Measurements from ENCODE around the gene MTHFD2L. TPM values are rescaled to one million over a fixed set of nuclear protein-coding genes. Genes with fewer than 3 reads are reported as not detected.

MTHFD2L gene
- total RNA-seq, 1 donor from 2014 or later, result 14.1 TPM

DNA sequence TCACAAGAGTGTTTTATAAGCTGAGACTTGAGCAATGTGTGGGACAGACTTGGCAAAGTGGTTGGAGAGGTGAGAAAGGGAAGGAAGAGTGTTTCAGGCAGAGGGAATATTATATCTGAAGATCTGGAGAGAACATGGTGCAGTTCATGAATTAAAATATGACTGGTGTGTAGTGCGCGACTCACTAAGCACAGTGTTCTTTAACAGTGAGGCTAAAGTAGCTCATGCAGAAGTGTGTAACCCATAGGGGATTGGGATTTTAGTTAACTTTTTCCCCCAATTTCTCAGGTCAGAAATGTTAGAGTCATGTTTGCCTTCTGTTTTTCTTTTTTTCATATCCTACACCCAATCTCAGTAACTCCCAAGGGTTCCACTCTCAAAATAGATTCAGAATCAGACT is 9.7 kb downstream of the MTHFD2L start:
- intact Hi-C loops (cut with DNase I), result no loop called here
- TF ChIP-seq, protein P1, sequence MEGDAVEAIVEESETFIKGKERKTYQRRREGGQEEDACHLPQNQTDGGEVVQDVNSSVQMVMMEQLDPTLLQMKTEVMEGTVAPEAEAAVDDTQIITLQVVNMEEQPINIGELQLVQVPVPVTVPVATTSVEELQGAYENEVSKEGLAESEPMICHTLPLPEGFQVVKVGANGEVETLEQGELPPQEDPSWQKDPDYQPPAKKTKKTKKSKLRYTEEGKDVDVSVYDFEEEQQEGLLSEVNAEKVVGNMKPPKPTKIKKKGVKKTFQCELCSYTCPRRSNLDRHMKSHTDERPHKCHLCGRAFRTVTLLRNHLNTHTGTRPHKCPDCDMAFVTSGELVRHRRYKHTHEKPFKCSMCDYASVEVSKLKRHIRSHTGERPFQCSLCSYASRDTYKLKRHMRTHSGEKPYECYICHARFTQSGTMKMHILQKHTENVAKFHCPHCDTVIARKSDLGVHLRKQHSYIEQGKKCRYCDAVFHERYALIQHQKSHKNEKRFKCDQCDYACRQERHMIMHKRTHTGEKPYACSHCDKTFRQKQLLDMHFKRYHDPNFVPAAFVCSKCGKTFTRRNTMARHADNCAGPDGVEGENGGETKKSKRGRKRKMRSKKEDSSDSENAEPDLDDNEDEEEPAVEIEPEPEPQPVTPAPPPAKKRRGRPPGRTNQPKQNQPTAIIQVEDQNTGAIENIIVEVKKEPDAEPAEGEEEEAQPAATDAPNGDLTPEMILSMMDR (IDR thresholded peaks at IDR 0.05), result no peak
- Histone ChIP-seq H3K36me3 (no peaks in the 10 kb centered on the region), H3K4me3 (no peak overlapping the region), H3K4me1 (no peaks in the 10 kb centered on the region), H3K27ac (no peak overlapping the region), H3K27me3 (no peaks in the 10 kb centered on the region), H3K9me3 (no peaks in the 10 kb centered on the region)
- ATAC-seq, result no peak
- DNase-seq, result no peak

DNA sequence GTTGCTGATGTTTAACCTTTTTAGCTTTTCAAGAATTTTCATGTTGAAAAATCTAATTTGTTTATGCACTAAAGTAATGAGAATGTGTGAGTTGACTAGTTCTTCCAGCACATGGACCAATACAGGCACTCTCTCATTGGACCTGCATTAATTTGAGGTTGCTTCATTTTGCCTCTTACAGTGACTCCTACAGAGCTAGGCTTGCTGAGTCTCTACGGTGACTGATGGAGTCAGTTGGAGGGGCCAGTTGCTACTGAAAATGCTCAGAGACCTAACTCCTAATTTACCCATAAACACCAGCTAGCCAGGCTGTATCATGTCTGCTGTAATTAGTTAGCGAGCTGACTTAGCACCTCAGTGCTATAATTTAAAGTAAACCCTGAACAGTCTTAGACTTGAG is 10.9 kb downstream of the MTHFD2L start:
- TF ChIP-seq, protein P1 (IDR thresholded peaks at IDR 0.05), result no peak
- DNase-seq, result no peak

DNA sequence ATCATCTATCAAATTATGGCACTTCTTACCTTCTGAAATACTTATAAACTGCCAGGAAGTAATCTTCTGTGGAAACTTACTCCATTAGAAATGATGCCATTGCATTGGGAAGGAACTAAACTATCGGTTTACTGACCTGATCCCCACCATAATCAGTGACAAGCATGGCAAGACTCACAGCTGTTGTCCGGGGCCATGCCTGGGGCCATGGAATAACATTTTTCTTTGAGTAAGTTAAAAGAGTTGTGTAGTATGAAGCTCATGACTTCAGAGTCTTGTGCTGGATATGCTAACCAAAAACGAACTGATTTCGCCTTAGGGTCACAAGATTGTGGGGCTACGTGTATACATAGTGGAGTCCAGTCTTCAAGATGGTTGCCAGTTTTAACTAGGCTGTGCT is 15.4 kb downstream of the MTHFD2L start:
- ATAC-seq (no peak), DNase-seq (no peak)
- Histone ChIP-seq H3K27ac (no peak overlapping the region), H3K4me1 (no peaks in the 10 kb centered on the region), H3K9me3 (no peaks in the 10 kb centered on the region), H3K27me3 (no peaks in the 10 kb centered on the region), H3K4me3 (no peak overlapping the region), H3K36me3 (no peaks in the 10 kb centered on the region)
- TF ChIP-seq, protein P1 (IDR thresholded peaks at IDR 0.05), result no peak
- intact Hi-C loops (cut with DNase I), result no loop called here

More for the DNA sequence above, 10.9 kb downstream of the MTHFD2L start:
- Histone ChIP-seq H3K27me3 (no peaks in the 10 kb centered on the region), H3K4me3 (no peak overlapping the region), H3K27ac (no peak overlapping the region), H3K9me3 (no peaks in the 10 kb centered on the region), H3K4me1 (no peaks in the 10 kb centered on the region), H3K36me3 (no peaks in the 10 kb centered on the region)
- no peak for ATAC-seq
- intact Hi-C loops (cut with DNase I), result no loop called here

DNA sequence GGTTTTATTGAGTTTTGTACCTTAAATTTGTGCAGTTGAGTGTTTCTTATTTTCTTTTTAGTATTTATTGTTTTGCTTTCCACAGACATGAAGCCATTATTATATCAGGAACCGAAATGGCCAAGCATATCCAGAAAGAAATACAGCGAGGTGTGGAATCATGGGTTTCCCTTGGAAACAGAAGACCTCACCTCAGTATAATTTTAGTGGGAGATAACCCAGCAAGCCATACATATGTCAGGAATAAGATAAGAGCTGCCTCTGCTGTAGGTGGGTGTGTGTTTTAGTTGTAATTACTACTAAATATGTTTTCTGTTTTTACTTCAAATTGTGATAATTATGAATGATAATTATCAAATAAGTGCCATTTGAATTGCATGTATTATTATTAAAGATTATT is 16.5 kb downstream of the MTHFD2L start:
- DNase-seq (no peak), ATAC-seq (no peak)
- Histone ChIP-seq H3K4me1 (no peaks in the 10 kb centered on the region), H3K4me3 (no peak overlapping the region), H3K36me3 (no peaks in the 10 kb centered on the region), H3K9me3 (no peaks in the 10 kb centered on the region), H3K27ac (no peak overlapping the region), H3K27me3 (no peaks in the 10 kb centered on the region)
- TF ChIP-seq, protein P1 (IDR thresholded peaks at IDR 0.05), result no peak
- intact Hi-C loops (cut with DNase I), result no loop called here

DNA sequence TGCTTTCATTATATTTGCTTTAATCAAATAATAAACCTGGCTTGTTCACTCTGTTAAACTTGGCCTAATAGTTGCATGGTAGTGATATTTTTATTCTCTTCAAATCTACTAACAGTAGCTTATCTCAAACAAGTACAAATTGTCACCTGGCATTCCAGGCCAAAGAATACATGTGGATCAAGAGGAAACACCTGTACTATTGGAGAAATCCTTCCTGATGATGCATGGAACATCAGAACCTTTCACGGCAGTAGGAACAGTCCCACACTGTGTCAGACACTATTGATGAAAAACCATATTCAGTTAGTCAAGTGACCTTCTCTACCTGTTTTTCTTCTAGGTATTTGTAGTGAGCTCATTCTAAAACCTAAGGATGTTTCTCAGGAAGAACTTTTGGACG is 17.0 kb downstream of the MTHFD2L start:
- H3K4me1 ChIP-seq, result no peaks in the 10 kb centered on the region
- H3K27me3 ChIP-seq, result no peaks in the 10 kb centered on the region
- no peak overlapping the region for H3K27ac ChIP-seq
- no peak for ATAC-seq
- no peak for DNase-seq
- H3K9me3 ChIP-seq, result no peaks in the 10 kb centered on the region
- no peaks in the 10 kb centered on the region for H3K36me3 ChIP-seq
- intact Hi-C loops (cut with DNase I), result no loop called here
- no peak overlapping the region for H3K4me3 ChIP-seq
- TF ChIP-seq, protein P1 (IDR thresholded peaks at IDR 0.05), result no peak

DNA sequence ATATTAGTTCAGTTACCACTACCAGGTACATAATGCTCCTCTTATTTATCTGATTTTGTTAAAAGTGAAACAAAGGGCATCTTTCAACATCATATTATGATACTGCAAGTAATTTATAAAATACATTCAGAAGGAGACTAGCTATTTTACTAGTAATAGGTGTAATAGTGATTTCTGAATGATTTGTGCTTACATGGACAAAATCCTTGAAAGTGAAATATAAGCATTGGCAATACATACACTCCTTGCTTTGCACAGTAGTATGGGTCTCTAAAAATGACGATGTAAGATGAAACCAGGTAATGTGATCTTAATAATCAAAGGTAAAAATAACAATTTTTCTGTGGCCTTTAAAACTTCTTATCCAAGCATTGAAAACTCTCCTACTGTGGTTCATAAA is 17.5 kb downstream of the MTHFD2L start:
- DNase-seq (no peak), ATAC-seq (no peak)
- Histone ChIP-seq H3K36me3 (no peaks in the 10 kb centered on the region), H3K4me1 (no peaks in the 10 kb centered on the region), H3K27me3 (no peaks in the 10 kb centered on the region), H3K9me3 (no peaks in the 10 kb centered on the region), H3K27ac (no peak overlapping the region), H3K4me3 (no peak overlapping the region)
- TF ChIP-seq, protein P1 (IDR thresholded peaks at IDR 0.05), result no peak
- intact Hi-C loops (cut with DNase I), result no loop called here
